Osteoblast (primary cell): Measurements from ENCODE around the gene SHISA2. TPM values are rescaled to one million over a fixed set of nuclear protein-coding genes. Genes with fewer than 3 reads are reported as not detected.
"Not testable (repeated sequence)": the region's sequence is repeated elsewhere in the genome, so short reads cannot be mapped to it uniquely, and the experiment has no call there.

Experiments used
- DNase-seq: peaks from one replicate; pipeline ENCODE4 v3.0.0; 2011; ENCODE audit warnings: low spot score, mixed read lengths; ENCODE audit not compliant: insufficient read length; ENCODE audit errors: missing footprints
- H2AFZ ChIP-seq: 2 replicates; pipeline ENCODE4 v1.6.0; 2011; ENCODE audit warnings: mild to moderate bottlenecking, low read length
- H3K27ac ChIP-seq: 2 replicates; pipeline ENCODE4 v1.5.1; 2011; ENCODE audit warnings: mild to moderate bottlenecking, low read depth, low read length, moderate library complexity
- H3K27me3 ChIP-seq: 2 replicates; pipeline ENCODE4 v1.6.0; 2012; ENCODE audit warnings: mild to moderate bottlenecking, control low read depth, inconsistent platforms, low read length, moderate library complexity; ENCODE audit not compliant: insufficient read depth
- H3K36me3 ChIP-seq: 2 replicates; pipeline ENCODE4 v1.5.1; 2011; ENCODE audit warnings: mild to moderate bottlenecking, low read length, control low read depth, moderate library complexity; ENCODE audit not compliant: insufficient read depth
- H3K4me1 ChIP-seq: 2 replicates; pipeline ENCODE4 v1.5.1; 2011; ENCODE audit warnings: mild to moderate bottlenecking, low read length, control low read depth, moderate library complexity; ENCODE audit not compliant: insufficient read depth
- H3K4me2 ChIP-seq: 2 replicates; pipeline ENCODE4 v1.6.0; 2011; ENCODE audit warnings: mild to moderate bottlenecking, low read length; ENCODE audit not compliant: insufficient read depth
- H3K4me3 ChIP-seq: fragments of 200-600 bp; sonication (generic); 3 replicates; pipeline ENCODE4 v1.5.1; 2012; ENCODE audit warnings: mild to moderate bottlenecking, low read length, inconsistent platforms; ENCODE audit not compliant: insufficient read depth
- H3K79me2 ChIP-seq: 2 replicates; pipeline ENCODE4 v1.6.0; 2012; ENCODE audit warnings: mild to moderate bottlenecking, low read length, control low read depth, inconsistent platforms; ENCODE audit not compliant: insufficient read depth
- H3K9me3 ChIP-seq: 2 replicates; pipeline ENCODE4 v1.5.1; 2011; ENCODE audit warnings: low read depth, low read length, control low read depth
- H4K20me1 ChIP-seq: 2 replicates; pipeline ENCODE4 v1.6.0; 2012; ENCODE audit warnings: mild to moderate bottlenecking, low read length, control low read depth; ENCODE audit not compliant: insufficient read depth
- CTCF ChIP-seq: IDR thresholded peaks from 2 replicates; pipeline ENCODE4 v1.5.1; 2011; ENCODE audit warnings: mild to moderate bottlenecking, low read depth, low read length, moderate library complexity; ENCODE audit errors: extremely low read depth
- total RNA-seq: library from RNA; depleted of rRNA; stranded (reverse); fragments of >200 nt; gene quantifications from 2 replicates; pipeline ENCODE4 v1.2.3, GENCODE V29; 2012

The SHISA2 gene
- total RNA-seq = 2.7 and 4.3 TPM in 2 replicates

DNA sequence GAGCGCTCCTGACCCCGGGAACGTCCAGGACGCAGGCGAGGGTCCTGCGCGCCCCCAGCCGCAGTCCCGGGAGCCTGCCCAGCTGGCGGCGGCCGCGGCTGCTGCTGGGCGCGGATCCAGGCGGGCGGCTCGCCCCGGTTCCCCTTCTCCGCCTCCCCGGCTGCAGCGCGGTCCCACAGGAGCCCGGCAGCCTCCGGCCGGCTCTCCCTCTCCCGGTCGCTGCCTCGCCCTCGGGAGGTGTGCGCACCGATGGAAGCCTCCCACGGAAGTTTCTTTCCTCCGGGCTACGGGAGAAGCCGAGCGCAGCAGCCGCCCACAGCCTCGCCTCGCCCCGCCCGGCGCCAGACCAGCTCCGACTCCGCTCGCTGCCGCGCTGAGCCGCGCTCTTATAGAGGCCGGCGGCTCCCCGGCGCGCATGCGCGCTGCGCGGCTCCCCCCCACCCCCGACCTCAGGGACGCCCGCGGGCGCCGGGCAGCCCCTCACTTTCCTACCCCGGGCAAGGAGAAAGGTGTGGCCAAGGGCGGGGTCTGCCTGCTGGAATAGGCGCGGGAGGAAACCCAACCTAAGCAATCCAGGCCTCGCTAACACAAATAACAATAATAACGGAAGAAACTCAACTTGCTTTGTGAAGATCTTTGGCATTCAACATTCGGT lies at the start of gene SHISA2:
Gene SHISA2 (minus strand): TSS at position 360 of the 655 bp plus-strand sequence. CDS start 1,041 bp downstream, outside the sequence.
- peak within 1 kb of the TSS; percentile 77 for H3K4me2 ChIP-seq
- H3K9me3 ChIP-seq = no peaks in the 10 kb centered on the region
- H2AFZ ChIP-seq = peak within 1 kb of the TSS; percentile 68
- H4K20me1 ChIP-seq = no peaks in the 10 kb centered on the region
- H3K27me3 ChIP-seq = peaks cover 66% of the 10 kb centered on the region
- no peaks in the 10 kb centered on the region for H3K4me1 ChIP-seq
- no peaks in the 10 kb centered on the region for H3K36me3 ChIP-seq
- DNase-seq = peak; percentile 87
- H3K79me2 ChIP-seq = no peaks in the 10 kb centered on the region
- no peak for TF ChIP-seq CTCF
- peak within 1 kb of the TSS; percentile 63 for H3K4me3 ChIP-seq
- H3K27ac ChIP-seq = no peak within 1 kb of the TSS

GRCh38 chr13:26095846-26096610 lies 44.2 kb upstream of the SHISA2 start:
- Histone ChIP-seq H3K4me1 (no peaks in the 10 kb centered on the region), H4K20me1 (no peaks in the 10 kb centered on the region), H2AFZ (no peak overlapping the region), H3K4me2 (no peak overlapping the region), H3K4me3 (no peak overlapping the region), H3K9me3 (no peaks in the 10 kb centered on the region), H3K27ac (no peak overlapping the region), H3K36me3 (no peaks in the 10 kb centered on the region), H3K27me3 (no peaks in the 10 kb centered on the region), H3K79me2 (no peaks in the 10 kb centered on the region)
- TF ChIP-seq CTCF = no peak
- DNase-seq = no peak

DNA sequence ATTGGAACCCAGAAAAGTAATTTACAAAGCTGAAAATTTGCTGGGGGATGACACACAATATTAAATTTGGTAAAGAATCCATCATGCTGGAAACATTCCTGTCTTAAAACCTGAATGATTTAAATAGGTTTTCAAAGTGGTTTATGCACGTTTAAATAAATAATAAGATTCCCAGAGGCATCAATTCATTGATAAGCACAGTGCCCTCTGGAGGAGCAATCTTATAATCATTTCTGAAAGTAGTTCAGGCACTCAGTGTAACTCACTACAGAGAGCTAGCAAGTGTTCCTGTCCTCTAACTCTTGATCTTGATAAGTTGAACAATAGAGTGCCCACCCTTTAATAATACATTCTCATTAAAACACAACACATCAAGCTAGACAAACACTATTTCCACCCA lies 43.5 kb upstream of the SHISA2 start:
- Histone ChIP-seq H3K79me2 (no peaks in the 10 kb centered on the region), H3K4me1 (no peaks in the 10 kb centered on the region), H3K27ac (no peak overlapping the region), H3K36me3 (no peaks in the 10 kb centered on the region), H3K27me3 (no peaks in the 10 kb centered on the region), H2AFZ (no peak overlapping the region), H3K9me3 (no peaks in the 10 kb centered on the region), H3K4me2 (no peak overlapping the region), H4K20me1 (no peaks in the 10 kb centered on the region), H3K4me3 (no peak overlapping the region)
- TF ChIP-seq CTCF = peak; percentile 20
- no peak for DNase-seq

- not testable (repeated sequence) for H4K20me1 ChIP-seq, H3K27me3 ChIP-seq, H3K79me2 ChIP-seq
Measured at GRCh38 chr13:26076821-26077220, 25.0 kb upstream of the SHISA2 start.

More at GRCh38 chr13:26076821-26077220, 25.0 kb upstream of the SHISA2 start:
- H2AFZ ChIP-seq, H3K36me3 ChIP-seq, DNase-seq, H3K9me3 ChIP-seq, H3K4me2 ChIP-seq, H3K27ac ChIP-seq, H3K4me1 ChIP-seq, H3K4me3 ChIP-seq: not testable (repeated sequence)
